A549 (cell line): ENCODE results near the gene TSKS. TPM values are rescaled to one million over a fixed set of nuclear protein-coding genes. Genes with fewer than 3 reads are reported as not detected.

Source experiments
- ATAC-seq, 2 experiments: fragments of 200-7000 bp in 1 of 2; fragments of >200 bp in 1 of 2; cut with Nextera tagmentation in 1 of 2; cut with Tn5 transposase in 1 of 2; 3 replicates each; pipeline versions ENCODE4 v1.8.0 to v1.9.1; 2018 to 2020; ENCODE audit warnings: mild to moderate bottlenecking in 1 of 2, moderate library complexity in 1 of 2
- CTCF ChIA-PET: fragments of 300-600 bp; sonication (Branson Sonifier 250); formaldehyde crosslinking; extraction: SDS; loops from one replicate; lab custom pipeline; 2021; ENCODE audit warnings: antibody characterized with exemption, inconsistent platforms; lab: Yijun Ruan, JAX
- POLR2A ChIA-PET: fragments of 350-600 bp; formaldehyde crosslinking; extraction: SDS; loops from one replicate; lab custom pipeline; 2021; ENCODE audit warnings: antibody characterized with exemption, inconsistent platforms; lab: Yijun Ruan, JAX
- DNase-seq, 2 experiments: peaks; one replicate each; pipeline versions ENCODE4 v3.0.0 to v3.0.0-alpha.2; 2011 to 2016; ENCODE audit warnings: low read depth in 1 of 2, low spot score in 1 of 2
- FAIRE-seq: peaks from 2 replicates; lab custom pipeline; 2011; peaks lifted over from hg19 to GRCh38; lab: Jason Lieb, UNC
- H3K27ac ChIP-seq, 2 experiments: fragments of >200 bp; sonication (Bioruptor Twin); formaldehyde crosslinking; 3 replicates each; pipeline ENCODE4 v1.5.1; 2016 to 2017
- H3K4me1 ChIP-seq: fragments of >200 bp; sonication (Bioruptor Twin); formaldehyde crosslinking; 3 replicates; pipeline ENCODE4 v1.6.1; 2016
- H3K4me2 ChIP-seq: fragments of >200 bp; sonication (Bioruptor Twin); formaldehyde crosslinking; 3 replicates; pipeline ENCODE4 v1.6.1; 2016
- H3K4me3 ChIP-seq: fragments of >200 bp; sonication (Bioruptor Twin); formaldehyde crosslinking; 3 replicates; pipeline ENCODE4 v1.5.1; 2016
- H3K9me3 ChIP-seq: fragments of >200 bp; sonication (Bioruptor Twin); formaldehyde crosslinking; 3 replicates; pipeline ENCODE4 v1.6.1; 2016
- BHLHE40 ChIP-seq: IDR thresholded peaks from 2 replicates; pipeline ENCODE4 v1.6.1; 2012; ENCODE audit warnings: low read depth, low read length, inconsistent platforms
- CBX2 ChIP-seq: fragments of 200-600 bp; sonication (generic); IDR thresholded peaks from 2 replicates; pipeline ENCODE4 v1.6.1; 2016; ENCODE audit warnings: low read depth, mild to moderate bottlenecking, borderline replicate concordance
- CTCF ChIP-seq: fragments of >200 bp; sonication (Bioruptor Twin); formaldehyde crosslinking; IDR thresholded peaks from 3 replicates; pipeline ENCODE4 v1.5.1; 2016
- E2F6 ChIP-seq: IDR thresholded peaks from 2 replicates; pipeline ENCODE4 v1.6.1; 2012; ENCODE audit warnings: low read depth, borderline replicate concordance
- EHF ChIP-seq: fragments of 250-450 bp; sonication (Bioruptor Pico); IDR thresholded peaks from 2 replicates; pipeline ENCODE4 v1.5.0; 2020; ENCODE audit warnings: mild to moderate bottlenecking
- ELK1 ChIP-seq: fragments of 150-350 bp; IDR thresholded peaks from 2 replicates; pipeline ENCODE4 v1.6.1; 2014; ENCODE audit warnings: low read depth, mild to moderate bottlenecking, low read length
- EP300 ChIP-seq, 2 experiments: fragments of >200 bp; sonication (Bioruptor Twin); formaldehyde crosslinking; IDR thresholded peaks; 2 replicates in 1 of 2; 3 replicates in 1 of 2; pipeline ENCODE4 v1.6.1; 2016 to 2017
- ESRRA ChIP-seq: fragments of 150-350 bp; IDR thresholded peaks from 2 replicates; pipeline ENCODE4 v1.6.1; 2014; ENCODE audit warnings: mild to moderate bottlenecking, low read length, borderline replicate concordance
- FOSB ChIP-seq: fragments of 250-450 bp; sonication (Bioruptor Pico); IDR thresholded peaks from 2 replicates; pipeline ENCODE4 v1.5.0; 2020; ENCODE audit warnings: mild to moderate bottlenecking, moderate library complexity
- FOSL2 ChIP-seq, 2 experiments: fragments of 450-650 bp in 1 of 2; fragments of >200 bp in 1 of 2; sonication (Bioruptor Twin) in 1 of 2; formaldehyde crosslinking; IDR thresholded peaks; 2 replicates each; pipeline versions ENCODE4 v1.5.0 to v1.6.1; 2016 to 2020; ENCODE audit warnings: mild to moderate bottlenecking in 1 of 2, moderate library complexity in 1 of 2
- FOXS1 ChIP-seq: fragments of 250-450 bp; sonication (Bioruptor Pico); IDR thresholded peaks from 2 replicates; pipeline ENCODE4 v1.5.0; 2020; ENCODE audit warnings: mild to moderate bottlenecking, moderate library complexity
- GATA3 ChIP-seq: IDR thresholded peaks from 2 replicates; pipeline ENCODE4 v1.6.1; 2012; ENCODE audit warnings: borderline replicate concordance
- HMGXB4 ChIP-seq: fragments of 250-450 bp; sonication (Bioruptor Pico); IDR thresholded peaks from 2 replicates; pipeline ENCODE4 v1.5.0; 2021; ENCODE audit warnings: mild to moderate bottlenecking, moderate library complexity, borderline replicate concordance
- HOXA7 ChIP-seq: fragments of 250-450 bp; sonication (Bioruptor Pico); IDR thresholded peaks from 2 replicates; pipeline ENCODE4 v1.5.0; 2020; ENCODE audit warnings: mild to moderate bottlenecking, moderate library complexity
- HOXB13 ChIP-seq: fragments of 250-450 bp; sonication (Bioruptor Pico); IDR thresholded peaks from 2 replicates; pipeline ENCODE4 v1.5.0; 2020; ENCODE audit warnings: low read depth, mild to moderate bottlenecking, moderate library complexity
- KDM1A ChIP-seq: fragments of 200-600 bp; sonication (generic); IDR thresholded peaks from 2 replicates; pipeline ENCODE4 v1.6.1; 2016; ENCODE audit warnings: low read depth, mild to moderate bottlenecking
- MAZ ChIP-seq: fragments of 150-350 bp; IDR thresholded peaks from 2 replicates; pipeline ENCODE4 v1.6.1; 2014; ENCODE audit warnings: antibody characterized with exemption, low read depth, low read length, borderline replicate concordance
- MYC ChIP-seq: IDR thresholded peaks from 2 replicates; pipeline ENCODE4 v1.6.1; 2012; ENCODE audit warnings: mild to moderate bottlenecking, inconsistent platforms, low read length, improper control_type of control experiment, borderline replicate concordance
- POLR2AphosphoS2 ChIP-seq: conservative IDR thresholded peaks from 2 replicates; pipeline ENCODE4 v1.6.1; 2012; ENCODE audit warnings: low read length, improper control_type of control experiment, inconsistent platforms
- RAD21 ChIP-seq, 2 experiments: fragments of >200 bp in 1 of 2; sonication (Bioruptor Twin) in 1 of 2; formaldehyde crosslinking in 1 of 2; IDR thresholded peaks in 1 of 2; conservative IDR thresholded peaks in 1 of 2; 2 replicates in 1 of 2; 3 replicates in 1 of 2; pipeline ENCODE4 v1.6.1; 2012 to 2018; ENCODE audit warnings: inconsistent platforms in 1 of 2
- RARB ChIP-seq: fragments of 250-450 bp; sonication (Bioruptor Pico); IDR thresholded peaks from 2 replicates; pipeline ENCODE4 v1.8.0; 2021; ENCODE audit warnings: mild to moderate bottlenecking, moderate library complexity
- RNF2 ChIP-seq: fragments of 200-600 bp; sonication (generic); IDR thresholded peaks from 2 replicates; pipeline ENCODE4 v1.6.1; 2016; ENCODE audit warnings: low read depth, mild to moderate bottlenecking, antibody characterized with exemption, moderate library complexity, borderline replicate concordance
- TFCP2L1 ChIP-seq: fragments of 250-450 bp; sonication (Bioruptor Pico); IDR thresholded peaks from 2 replicates; pipeline ENCODE4 v1.5.0; 2021; ENCODE audit warnings: mild to moderate bottlenecking
- USF2 ChIP-seq: fragments of 450-650 bp; IDR thresholded peaks from 2 replicates; pipeline ENCODE4 v1.6.1; 2014; ENCODE audit warnings: antibody characterized with exemption
- ZC3H11A ChIP-seq: fragments of 450-650 bp; IDR thresholded peaks from 2 replicates; pipeline ENCODE4 v1.6.1; 2014; ENCODE audit warnings: antibody characterized with exemption, mild to moderate bottlenecking
- ZNF302 ChIP-seq: fragments of 250-450 bp; sonication (Bioruptor Pico); IDR thresholded peaks from 2 replicates; pipeline ENCODE4 v1.9.0; 2021; ENCODE audit warnings: inconsistent platforms, mild to moderate bottlenecking, moderate library complexity
- WGBS: methylation state at CpG from one replicate; pipeline ENCODE4 v1.1.6; 2017; ENCODE audit errors: missing lambda C conversion rate; 5-methylcytosine and 5-hydroxymethylcytosine counted together
- polyA plus RNA-seq, 4 experiments: library from polyadenylated mRNA; depleted of rRNA in 3 of 4; stranded (reverse); fragments of >200 nt; fragmentation: RNase III in 1 of 4; extraction: RNeasy Plus Mini Kit Qiagen cat#74134 plus additional on column Dnase treatment in 1 of 4; gene quantifications; 2 replicates in 3 of 4; 3 replicates in 1 of 4; pipeline ENCODE4 v1.2.3, GENCODE V29; 2011 to 2017

TSKS gene
- polyA plus RNA-seq, 2 of the 4 experiments (the other 2 are of a cell fraction) = not detected

- no peaks in the 10 kb centered on the region; the same call in 2 of the 3 replicates for H3K4me1 ChIP-seq
- TF ChIP-seq GATA3 (no peak), CTCF (no peak), USF2 (no peak), HOXB13 (CRISPR knock-in tag) (no peak), RAD21 (conservative IDR thresholded peaks at IDR 0.05 in 1 of 2, IDR thresholded peaks at IDR 0.05 in 1 of 2) (no peak), ESRRA (peak; percentile 43; the same call in 1 of the 2 replicates), EP300 (IDR thresholded peaks at IDR 0.05) (no peak), MAZ (no peak), KDM1A (peak; percentile 14; the same call in 1 of the 2 replicates), ELK1 (no peak)
- H3K4me2 ChIP-seq = no peak overlapping the region
- FAIRE-seq (no peak), ATAC-seq (no peak), DNase-seq (no peak)
- CTCF ChIA-PET = interaction anchor here (0.5 to 1.8 kb wide), 2 partner anchors 17 to 101 kb away, joined by 3 to 4 read pairs; no protein-coding TSS in a partner anchor
- H3K9me3 ChIP-seq = peaks cover 14% of the 10 kb centered on the region
- POLR2A ChIA-PET = interaction anchor here (0.6 kb wide), 1 partner anchor 225 kb away, joined by 4 read pairs; the partner anchor contains the start of gene RCN3
- H3K4me3 ChIP-seq = no peak overlapping the region
- WGBS = 42% methylated on average over 1 of the region's 1 CpG
- no peak overlapping the region for H3K27ac ChIP-seq
These were observed 10.4 kb downstream of the TSKS start for GRCh38 chr19:49752701-49753100.

- ChIA-PET CTCF (interaction anchor here (0.7 to 2.4 kb wide), 6 partner anchors 8 to 64 kb away, joined by 3 to 12 read pairs (median 3); no protein-coding TSS in a partner anchor), POLR2A (no interaction called here)
- no peaks in the 10 kb centered on the region; the same call in 2 of the 3 replicates for H3K9me3 ChIP-seq
- no peaks in the 10 kb centered on the region for H3K4me1 ChIP-seq
- H3K4me3 ChIP-seq = no peak overlapping the region
- DNase-seq = no peak
- TF ChIP-seq EHF (no peak), MYC (no peak), ZNF302 (no peak), FOXS1 (CRISPR knock-in tag) (no peak), RNF2 (no peak), HMGXB4 (CRISPR knock-in tag) (no peak), EP300 (IDR thresholded peaks at IDR 0.05) (no peak), TFCP2L1 (CRISPR knock-in tag) (no peak), CBX2 (no peak), E2F6 (no peak), ZC3H11A (no peak), FOSL2 (IDR thresholded peaks at IDR 0.05) (no peak), FOSL2 (CRISPR knock-in tag; IDR thresholded peaks at IDR 0.05) (no peak), HOXA7 (CRISPR knock-in tag) (no peak), FOSB (CRISPR knock-in tag) (no peak), POLR2AphosphoS2 (no peak), BHLHE40 (no peak), RARB (CRISPR knock-in tag) (no peak)
- H3K27ac ChIP-seq = no peak overlapping the region
- no peak for ATAC-seq
- WGBS = 45% methylated on average over 1 of the region's 1 CpG
- H3K4me2 ChIP-seq = no peak overlapping the region
- no peak for FAIRE-seq
These were observed 13.3 kb downstream of the TSKS start for GRCh38 chr19:49749771-49750170.
